Breast epithelium (tissue), 4 donors: ENCODE measurements around the gene GGTA1. TPM values are rescaled to one million over a fixed set of nuclear protein-coding genes. Genes with fewer than 3 reads are reported as not detected.

Experiments used
- DNase-seq, 2 donors: peaks; one replicate each; pipeline ENCODE4 v3.0.0-alpha.2; 2019; ENCODE audit warnings: low spot score in 2 of 2
- H3K27ac ChIP-seq, 2 donors: fragments of 200-600 bp; sonication (generic) in 1 of 2; one replicate each; pipeline ENCODE4 v1.5.1; 2016 to 2019; ENCODE audit warnings: mild to moderate bottlenecking in 1 of 2
- H3K27me3 ChIP-seq, 2 donors: fragments of 200-600 bp; sonication (generic) in 1 of 2; one replicate each; pipeline versions ENCODE4 v1.5.1 to v1.6.0; 2017 to 2019; ENCODE audit warnings: control low read depth in 1 of 2, mild to moderate bottlenecking in 1 of 2
- H3K36me3 ChIP-seq: fragments of 200-600 bp; one replicate; pipeline ENCODE4 v1.5.1; 2019
- H3K4me1 ChIP-seq, 2 donors: fragments of 200-600 bp; sonication (generic); one replicate each; pipeline ENCODE4 v1.5.1; 2016 to 2019; ENCODE audit warnings: control low read depth in 1 of 2
- H3K4me3 ChIP-seq, 3 donors: fragments of 200-600 bp; sonication (generic); 1 replicate in 2 of 3; 2 replicates in 1 of 3; pipeline ENCODE4 v1.5.1; 2016 to 2019; ENCODE audit warnings: mild to moderate bottlenecking in 3 of 3, moderate library complexity in 2 of 3
- H3K9me3 ChIP-seq, 2 donors: fragments of 200-600 bp; sonication (generic) in 1 of 2; one replicate each; pipeline ENCODE4 v1.5.1; 2016 to 2019; ENCODE audit warnings: control low read depth in 1 of 2
- POLR2A ChIP-seq: fragments of 450-650 bp; IDR thresholded peaks from one replicate; pipeline ENCODE4 v1.6.1; 2016; ENCODE audit warnings: antibody characterized with exemption, mild to moderate bottlenecking, moderate library complexity
- POLR2AphosphoS5 ChIP-seq, 3 donors: sonication (generic); formaldehyde crosslinking; IDR thresholded peaks; one replicate each; pipeline ENCODE4 v1.6.1; 2017; ENCODE audit warnings: antibody characterized with exemption in 3 of 3
- intact Hi-C: fragments of 100-400 bp; cut with DNase I; formaldehyde crosslinking; loops from one replicate; pipeline ENCODE4 v1.15.1; 2023; ENCODE audit warnings: low total_unique reads
- total RNA-seq, 3 donors: library from RNA; depleted of rRNA; stranded (reverse); fragments of >200 nt; gene quantifications; one replicate each; pipeline ENCODE4 v1.1.0, GENCODE V29; 2016
- TF ChIP-seq, protein P1 (sequence below), 3 donors: fragments of 450-650 bp; IDR thresholded peaks; one replicate each; pipeline ENCODE4 v1.5.1; 2016 to 2017; ENCODE audit warnings: antibody characterized with exemption in 3 of 3, mild to moderate bottlenecking in 3 of 3, moderate library complexity in 3 of 3

Gene GGTA1
- total RNA-seq, 3 donors from 2014 or later, result 6.2 to 29.6 (median 11.4) TPM

DNA sequence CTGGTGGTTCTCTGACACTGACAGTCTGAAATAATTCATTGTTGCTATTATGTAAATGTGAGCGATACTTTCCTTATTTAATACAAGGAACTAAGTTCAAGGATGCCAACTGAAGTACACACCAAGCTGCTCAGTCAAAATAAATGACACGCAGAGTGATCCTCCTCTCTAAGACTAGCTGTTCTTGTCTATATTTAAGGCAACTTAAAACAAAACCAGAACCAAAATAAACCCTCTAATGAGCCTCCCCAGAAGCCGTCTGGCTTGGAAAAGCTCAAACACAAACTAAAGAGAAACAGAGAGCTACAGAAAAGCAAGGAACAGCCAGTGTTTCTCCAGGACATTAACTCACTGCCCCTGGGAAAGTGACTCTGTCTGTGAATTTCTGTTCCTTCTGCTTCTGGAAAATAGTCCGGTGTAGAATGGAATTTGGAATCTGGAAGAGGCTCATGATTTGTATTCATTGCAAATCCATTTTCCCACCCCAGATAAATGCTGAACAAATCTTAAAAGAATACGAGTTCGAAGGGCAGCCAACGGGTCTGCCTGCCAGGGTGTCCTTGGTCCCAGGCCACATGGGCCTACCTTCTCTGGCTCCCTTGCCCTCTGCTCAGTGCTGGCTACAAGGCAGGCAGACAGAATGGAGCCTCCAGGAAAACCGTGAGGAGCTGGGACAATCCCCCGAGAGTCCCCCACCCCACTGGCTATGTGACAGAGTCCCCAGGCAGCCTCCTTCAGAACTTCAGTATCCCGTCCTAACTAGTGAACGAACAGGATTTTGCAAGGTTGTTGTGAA, 14.8 kb downstream of the GGTA1 start:
- intact Hi-C loops, result no loop called here
- peak overlapping the region; percentile 50 to 59 for H3K27ac ChIP-seq
- H3K4me3 ChIP-seq, result no peak overlapping the region
- TF ChIP-seq POLR2A (no peak), POLR2AphosphoS5 (IDR thresholded peaks at IDR 0.05) (no peak)
- TF ChIP-seq, protein P1, sequence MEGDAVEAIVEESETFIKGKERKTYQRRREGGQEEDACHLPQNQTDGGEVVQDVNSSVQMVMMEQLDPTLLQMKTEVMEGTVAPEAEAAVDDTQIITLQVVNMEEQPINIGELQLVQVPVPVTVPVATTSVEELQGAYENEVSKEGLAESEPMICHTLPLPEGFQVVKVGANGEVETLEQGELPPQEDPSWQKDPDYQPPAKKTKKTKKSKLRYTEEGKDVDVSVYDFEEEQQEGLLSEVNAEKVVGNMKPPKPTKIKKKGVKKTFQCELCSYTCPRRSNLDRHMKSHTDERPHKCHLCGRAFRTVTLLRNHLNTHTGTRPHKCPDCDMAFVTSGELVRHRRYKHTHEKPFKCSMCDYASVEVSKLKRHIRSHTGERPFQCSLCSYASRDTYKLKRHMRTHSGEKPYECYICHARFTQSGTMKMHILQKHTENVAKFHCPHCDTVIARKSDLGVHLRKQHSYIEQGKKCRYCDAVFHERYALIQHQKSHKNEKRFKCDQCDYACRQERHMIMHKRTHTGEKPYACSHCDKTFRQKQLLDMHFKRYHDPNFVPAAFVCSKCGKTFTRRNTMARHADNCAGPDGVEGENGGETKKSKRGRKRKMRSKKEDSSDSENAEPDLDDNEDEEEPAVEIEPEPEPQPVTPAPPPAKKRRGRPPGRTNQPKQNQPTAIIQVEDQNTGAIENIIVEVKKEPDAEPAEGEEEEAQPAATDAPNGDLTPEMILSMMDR (IDR thresholded peaks at IDR 0.05), result no peak
- no peaks in the 10 kb centered on the region for H3K4me1 ChIP-seq
- no peaks in the 10 kb centered on the region for H3K36me3 ChIP-seq
- H3K9me3 ChIP-seq, result no peaks in the 10 kb centered on the region
- no peak for DNase-seq
- H3K27me3 ChIP-seq, result no peaks in the 10 kb centered on the region

DNA sequence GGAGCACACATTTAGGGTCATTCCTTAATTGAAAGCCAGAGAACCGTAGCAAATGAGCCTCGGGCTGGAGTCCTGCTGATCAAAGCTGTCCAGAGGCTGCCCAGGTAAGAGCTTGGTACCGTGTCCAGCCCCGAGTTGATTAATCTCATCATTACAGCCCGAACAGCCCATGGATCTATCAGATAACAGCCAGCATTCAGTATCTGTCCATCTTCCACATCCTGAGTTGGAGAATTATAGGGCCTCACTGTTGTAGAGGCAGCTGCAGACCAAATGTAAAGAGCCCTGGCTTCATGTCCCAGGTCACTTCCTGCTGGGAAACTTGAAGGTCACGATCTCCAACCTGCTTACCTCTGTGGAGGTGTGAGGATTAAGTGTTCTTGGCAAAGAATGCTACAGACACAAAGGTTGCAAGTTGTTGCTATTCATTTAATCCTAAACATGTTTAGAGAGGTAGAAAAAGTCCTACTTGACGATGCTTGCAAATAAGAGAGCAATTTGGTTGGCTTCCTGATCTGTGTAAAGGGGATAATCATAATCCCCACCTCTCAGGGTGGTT, 16.1 kb downstream of the GGTA1 start:
- no peak for DNase-seq
- Histone ChIP-seq H3K27ac (no peak overlapping the region), H3K4me1 (no peaks in the 10 kb centered on the region), H3K9me3 (no peaks in the 10 kb centered on the region), H3K27me3 (no peaks in the 10 kb centered on the region), H3K36me3 (no peaks in the 10 kb centered on the region), H3K4me3 (no peak overlapping the region)
- TF ChIP-seq POLR2A (no peak), POLR2AphosphoS5 (IDR thresholded peaks at IDR 0.05) (no peak)
- TF ChIP-seq, protein P1 (IDR thresholded peaks at IDR 0.05), result no peak
- intact Hi-C loops, result no loop called here

DNA sequence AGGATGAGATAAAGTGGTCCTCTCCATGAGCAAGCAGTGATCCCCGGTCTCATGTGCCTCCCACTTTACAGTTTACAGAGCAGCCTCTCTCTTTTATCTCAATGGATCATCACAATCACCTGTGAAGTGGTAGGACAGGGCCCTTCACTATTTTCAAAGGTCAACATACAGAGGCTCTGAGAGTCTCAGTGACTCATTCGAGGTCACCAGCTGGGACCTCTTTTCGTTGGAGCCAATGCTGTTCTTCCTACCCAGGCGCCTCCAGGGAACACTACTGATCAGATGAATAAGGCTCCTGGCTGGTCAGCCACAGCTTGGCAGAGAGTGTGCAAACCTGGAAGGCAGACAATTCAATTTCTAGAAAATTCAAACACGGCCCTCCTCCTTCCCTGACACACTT, 16.6 kb downstream of the GGTA1 start:
- Histone ChIP-seq H3K36me3 (no peaks in the 10 kb centered on the region), H3K4me1 (no peaks in the 10 kb centered on the region), H3K27ac (no peak overlapping the region), H3K9me3 (no peaks in the 10 kb centered on the region), H3K27me3 (no peaks in the 10 kb centered on the region), H3K4me3 (no peak overlapping the region)
- no peak for DNase-seq
- intact Hi-C loops, result no loop called here
- TF ChIP-seq, protein P1 (IDR thresholded peaks at IDR 0.05), result no peak
- no peak for TF ChIP-seq POLR2AphosphoS5 (IDR thresholded peaks at IDR 0.05)
- no peak for TF ChIP-seq POLR2A

DNA sequence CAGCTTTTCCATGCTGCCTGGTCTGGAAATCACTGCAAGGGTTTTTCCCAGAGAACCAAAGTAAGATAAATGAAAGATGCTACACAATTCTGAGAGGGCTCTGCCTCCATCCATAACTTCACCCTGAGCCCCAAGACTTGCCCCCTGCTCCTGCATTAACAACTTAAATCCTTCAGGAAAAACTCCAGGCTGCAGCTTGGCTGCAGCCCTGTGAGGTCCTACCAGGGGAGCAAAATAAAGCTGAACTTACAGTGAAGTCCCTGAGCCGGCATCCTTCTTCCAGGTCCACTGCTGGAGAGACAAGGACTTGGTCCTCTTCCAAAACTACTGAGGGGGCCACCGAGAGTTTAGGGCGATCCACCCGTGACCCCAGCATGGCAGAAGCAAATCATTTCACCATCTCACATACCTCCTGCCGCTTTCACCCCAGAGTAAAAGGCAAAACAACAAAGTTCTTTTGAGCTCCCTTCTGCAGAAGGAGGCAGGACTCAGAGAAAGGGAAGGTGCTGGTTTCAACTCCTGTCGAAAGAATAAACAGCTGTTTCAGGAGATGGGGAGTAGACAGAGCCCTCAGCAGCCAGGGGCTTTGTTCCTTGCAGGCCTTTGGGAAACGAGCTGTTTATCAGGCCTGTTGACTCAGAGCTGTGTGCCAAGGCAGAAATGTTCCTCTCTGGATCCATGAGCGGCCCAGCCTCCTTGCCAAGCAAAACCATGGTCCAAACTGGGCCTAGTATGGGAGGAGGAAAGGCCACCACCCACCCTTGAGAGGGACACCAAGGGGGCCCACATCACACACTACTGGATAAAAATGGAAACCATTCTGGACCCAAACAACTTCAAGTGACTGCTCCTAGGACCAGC, 20.6 kb downstream of the GGTA1 start:
- Histone ChIP-seq H3K36me3 (no peaks in the 10 kb centered on the region), H3K4me3 (no peak overlapping the region), H3K4me1 (no peaks in the 10 kb centered on the region), H3K27me3 (no peaks in the 10 kb centered on the region), H3K27ac (peak overlapping the region in 1 of 2 donors; percentile 7), H3K9me3 (no peaks in the 10 kb centered on the region)
- TF ChIP-seq POLR2A, result no peak
- TF ChIP-seq POLR2AphosphoS5 (IDR thresholded peaks at IDR 0.05), result no peak
- TF ChIP-seq, protein P1 (IDR thresholded peaks at IDR 0.05), result no peak
- DNase-seq, result no peak
- intact Hi-C loops, result no loop called here
